ENCODE results near the gene TMC5.

DNA sequence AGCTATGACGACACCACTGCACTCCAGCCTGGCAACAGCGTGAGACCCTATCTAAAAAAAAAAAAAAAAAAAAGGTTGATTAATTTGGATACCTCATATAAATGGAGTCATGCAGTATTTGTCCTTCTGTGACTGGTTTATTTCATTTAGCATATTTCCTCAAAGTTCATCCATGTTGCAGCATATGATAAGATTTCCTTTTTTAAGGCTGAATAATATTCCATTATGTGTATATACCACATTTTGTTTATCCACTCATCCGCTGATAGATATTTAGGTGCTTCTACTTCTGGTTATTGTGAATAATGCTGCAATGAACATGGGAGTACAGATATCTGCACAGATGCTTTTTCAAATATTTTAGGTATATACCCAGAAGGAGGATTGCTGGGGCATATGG is 43.3 kb upstream of the TMC5 start:
- TF ChIP-seq, protein P1, sequence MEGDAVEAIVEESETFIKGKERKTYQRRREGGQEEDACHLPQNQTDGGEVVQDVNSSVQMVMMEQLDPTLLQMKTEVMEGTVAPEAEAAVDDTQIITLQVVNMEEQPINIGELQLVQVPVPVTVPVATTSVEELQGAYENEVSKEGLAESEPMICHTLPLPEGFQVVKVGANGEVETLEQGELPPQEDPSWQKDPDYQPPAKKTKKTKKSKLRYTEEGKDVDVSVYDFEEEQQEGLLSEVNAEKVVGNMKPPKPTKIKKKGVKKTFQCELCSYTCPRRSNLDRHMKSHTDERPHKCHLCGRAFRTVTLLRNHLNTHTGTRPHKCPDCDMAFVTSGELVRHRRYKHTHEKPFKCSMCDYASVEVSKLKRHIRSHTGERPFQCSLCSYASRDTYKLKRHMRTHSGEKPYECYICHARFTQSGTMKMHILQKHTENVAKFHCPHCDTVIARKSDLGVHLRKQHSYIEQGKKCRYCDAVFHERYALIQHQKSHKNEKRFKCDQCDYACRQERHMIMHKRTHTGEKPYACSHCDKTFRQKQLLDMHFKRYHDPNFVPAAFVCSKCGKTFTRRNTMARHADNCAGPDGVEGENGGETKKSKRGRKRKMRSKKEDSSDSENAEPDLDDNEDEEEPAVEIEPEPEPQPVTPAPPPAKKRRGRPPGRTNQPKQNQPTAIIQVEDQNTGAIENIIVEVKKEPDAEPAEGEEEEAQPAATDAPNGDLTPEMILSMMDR (conservative IDR thresholded peaks at IDR 0.05; ENCODE audit: low read depth in 2 of 2), result no peak
- TF ChIP-seq EZH2phosphoT487 (IDR thresholded peaks at IDR 0.05; ENCODE audit: unreplicated experiment), result no peak
- no peak for TF ChIP-seq EZH2 (IDR thresholded peaks at IDR 0.05; ENCODE audit: low read depth, unreplicated experiment)
- TF ChIP-seq POLR2AphosphoS5 (IDR thresholded peaks at IDR 0.05; ENCODE audit: low read depth), result no peak
- TF ChIP-seq CREB1 (CRISPR knock-in tag; IDR thresholded peaks at IDR 0.05; ENCODE audit: low read depth), result no peak
